A549 (cell line): ENCODE data around the gene SNX19. TPM values are rescaled to one million over a fixed set of nuclear protein-coding genes. Genes with fewer than 3 reads are reported as not detected.

ENCODE experiments used
- ATAC-seq, 2 experiments: fragments of 200-7000 bp in 1 of 2; fragments of >200 bp in 1 of 2; cut with Nextera tagmentation in 1 of 2; cut with Tn5 transposase in 1 of 2; 3 replicates each; pipeline versions ENCODE4 v1.8.0 to v1.9.1; 2018 to 2020; ENCODE audit warnings: mild to moderate bottlenecking in 1 of 2, moderate library complexity in 1 of 2
- CTCF ChIA-PET: fragments of 300-600 bp; sonication (Branson Sonifier 250); formaldehyde crosslinking; extraction: SDS; loops from one replicate; lab custom pipeline; 2021; ENCODE audit warnings: antibody characterized with exemption, inconsistent platforms; lab: Yijun Ruan, JAX
- POLR2A ChIA-PET: fragments of 350-600 bp; formaldehyde crosslinking; extraction: SDS; loops from one replicate; lab custom pipeline; 2021; ENCODE audit warnings: antibody characterized with exemption, inconsistent platforms; lab: Yijun Ruan, JAX
- DNase-seq, 2 experiments: peaks; one replicate each; pipeline versions ENCODE4 v3.0.0 to v3.0.0-alpha.2; 2011 to 2016; ENCODE audit warnings: low read depth in 1 of 2, low spot score in 1 of 2
- FAIRE-seq: peaks from 2 replicates; lab custom pipeline; 2011; peaks lifted over from hg19 to GRCh38; lab: Jason Lieb, UNC
- H3K27ac ChIP-seq, 2 experiments: fragments of >200 bp; sonication (Bioruptor Twin); formaldehyde crosslinking; 3 replicates each; pipeline ENCODE4 v1.5.1; 2016 to 2017
- H3K4me1 ChIP-seq: fragments of >200 bp; sonication (Bioruptor Twin); formaldehyde crosslinking; 3 replicates; pipeline ENCODE4 v1.6.1; 2016
- H3K4me2 ChIP-seq: fragments of >200 bp; sonication (Bioruptor Twin); formaldehyde crosslinking; 3 replicates; pipeline ENCODE4 v1.6.1; 2016
- H3K4me3 ChIP-seq: fragments of >200 bp; sonication (Bioruptor Twin); formaldehyde crosslinking; 3 replicates; pipeline ENCODE4 v1.5.1; 2016
- H3K9me3 ChIP-seq: fragments of >200 bp; sonication (Bioruptor Twin); formaldehyde crosslinking; 3 replicates; pipeline ENCODE4 v1.6.1; 2016
- BHLHE40 ChIP-seq: IDR thresholded peaks from 2 replicates; pipeline ENCODE4 v1.6.1; 2012; ENCODE audit warnings: low read depth, low read length, inconsistent platforms
- CBX2 ChIP-seq: fragments of 200-600 bp; sonication (generic); IDR thresholded peaks from 2 replicates; pipeline ENCODE4 v1.6.1; 2016; ENCODE audit warnings: low read depth, mild to moderate bottlenecking, borderline replicate concordance
- CBX8 ChIP-seq: fragments of 200-600 bp; sonication (generic); IDR thresholded peaks from 2 replicates; pipeline ENCODE4 v1.6.1; 2016
- CEBPB ChIP-seq, 2 experiments: fragments of >200 bp in 1 of 2; sonication (Bioruptor Twin) in 1 of 2; formaldehyde crosslinking in 1 of 2; IDR thresholded peaks; 2 replicates each; pipeline ENCODE4 v1.6.1; 2012 to 2016
- CHD4 ChIP-seq: fragments of 200-600 bp; sonication (generic); IDR thresholded peaks from 2 replicates; pipeline ENCODE4 v1.6.1; 2016; ENCODE audit warnings: antibody characterized with exemption, mild to moderate bottlenecking, borderline replicate concordance
- EHMT2 ChIP-seq: fragments of 200-600 bp; sonication (generic); IDR thresholded peaks from 2 replicates; pipeline ENCODE4 v1.6.1; 2016; ENCODE audit warnings: antibody characterized with exemption, low read depth, mild to moderate bottlenecking, moderate library complexity
- EP300 ChIP-seq, 2 experiments: fragments of >200 bp; sonication (Bioruptor Twin); formaldehyde crosslinking; IDR thresholded peaks; 2 replicates in 1 of 2; 3 replicates in 1 of 2; pipeline ENCODE4 v1.6.1; 2016 to 2017
- ESRRA ChIP-seq: fragments of 150-350 bp; IDR thresholded peaks from 2 replicates; pipeline ENCODE4 v1.6.1; 2014; ENCODE audit warnings: mild to moderate bottlenecking, low read length, borderline replicate concordance
- HOXB13 ChIP-seq: fragments of 250-450 bp; sonication (Bioruptor Pico); IDR thresholded peaks from 2 replicates; pipeline ENCODE4 v1.5.0; 2020; ENCODE audit warnings: low read depth, mild to moderate bottlenecking, moderate library complexity
- JUN ChIP-seq, 2 experiments: fragments of >200 bp; sonication (Bioruptor Twin); formaldehyde crosslinking; IDR thresholded peaks; 2 replicates in 1 of 2; 3 replicates in 1 of 2; pipeline ENCODE4 v1.6.1; 2016 to 2017
- KDM1A ChIP-seq: fragments of 200-600 bp; sonication (generic); IDR thresholded peaks from 2 replicates; pipeline ENCODE4 v1.6.1; 2016; ENCODE audit warnings: low read depth, mild to moderate bottlenecking
- NR3C1 ChIP-seq: fragments of >200 bp; sonication (Bioruptor Twin); formaldehyde crosslinking; IDR thresholded peaks from 3 replicates; pipeline ENCODE4 v1.6.1; 2017
- POLR2A ChIP-seq: IDR thresholded peaks from 2 replicates; pipeline ENCODE4 v1.6.1; 2012; ENCODE audit warnings: mild to moderate bottlenecking, low read length
- RARB ChIP-seq: fragments of 250-450 bp; sonication (Bioruptor Pico); IDR thresholded peaks from 2 replicates; pipeline ENCODE4 v1.8.0; 2021; ENCODE audit warnings: mild to moderate bottlenecking, moderate library complexity
- RCOR1 ChIP-seq: fragments of 150-350 bp; IDR thresholded peaks from 2 replicates; pipeline ENCODE4 v1.6.1; 2014; ENCODE audit warnings: antibody characterized with exemption, low read length, low read depth
- RNF2 ChIP-seq: fragments of 200-600 bp; sonication (generic); IDR thresholded peaks from 2 replicates; pipeline ENCODE4 v1.6.1; 2016; ENCODE audit warnings: low read depth, mild to moderate bottlenecking, antibody characterized with exemption, moderate library complexity, borderline replicate concordance
- SREBF2 ChIP-seq: fragments of 450-650 bp; IDR thresholded peaks from 2 replicates; pipeline ENCODE4 v1.6.1; 2014; ENCODE audit warnings: mild to moderate bottlenecking, moderate library complexity
- TFCP2L1 ChIP-seq: fragments of 250-450 bp; sonication (Bioruptor Pico); IDR thresholded peaks from 2 replicates; pipeline ENCODE4 v1.5.0; 2021; ENCODE audit warnings: mild to moderate bottlenecking
- ZC3H11A ChIP-seq: fragments of 450-650 bp; IDR thresholded peaks from 2 replicates; pipeline ENCODE4 v1.6.1; 2014; ENCODE audit warnings: antibody characterized with exemption, mild to moderate bottlenecking
- ZFP36 ChIP-seq: fragments of 450-650 bp; IDR thresholded peaks from 2 replicates; pipeline ENCODE4 v1.6.1; 2014; ENCODE audit warnings: borderline replicate concordance; ENCODE audit not compliant: partially characterized antibody
- ZNF302 ChIP-seq: fragments of 250-450 bp; sonication (Bioruptor Pico); IDR thresholded peaks from 2 replicates; pipeline ENCODE4 v1.9.0; 2021; ENCODE audit warnings: inconsistent platforms, mild to moderate bottlenecking, moderate library complexity
- ZSCAN20 ChIP-seq: fragments of 250-450 bp; sonication (Bioruptor Pico); IDR thresholded peaks from 2 replicates; pipeline ENCODE4 v1.8.0; 2022; ENCODE audit warnings: mild to moderate bottlenecking, moderate library complexity
- WGBS: methylation state at CpG from one replicate; pipeline ENCODE4 v1.1.6; 2017; ENCODE audit errors: missing lambda C conversion rate; 5-methylcytosine and 5-hydroxymethylcytosine counted together
- polyA plus RNA-seq, 4 experiments: library from polyadenylated mRNA; depleted of rRNA in 3 of 4; stranded (reverse); fragments of >200 nt; fragmentation: RNase III in 1 of 4; extraction: RNeasy Plus Mini Kit Qiagen cat#74134 plus additional on column Dnase treatment in 1 of 4; gene quantifications; 2 replicates in 3 of 4; 3 replicates in 1 of 4; pipeline ENCODE4 v1.2.3, GENCODE V29; 2011 to 2017
- TF ChIP-seq, protein P1 (sequence below): IDR thresholded peaks from 2 replicates; pipeline ENCODE4 v1.6.1; 2012; ENCODE audit warnings: low read depth, borderline replicate concordance
- TF ChIP-seq, protein P2 (sequence below): fragments of 250-450 bp; sonication (Bioruptor Pico); IDR thresholded peaks from 2 replicates; pipeline ENCODE4 v1.5.0; 2020; ENCODE audit warnings: low read depth, mild to moderate bottlenecking, moderate library complexity
- TF ChIP-seq, protein P3 (sequence below): fragments of 250-450 bp; sonication (Bioruptor Pico); IDR thresholded peaks from 2 replicates; pipeline ENCODE4 v1.5.0; 2021; ENCODE audit warnings: mild to moderate bottlenecking, moderate library complexity, borderline replicate concordance
- TF ChIP-seq, protein P4 (sequence below): fragments of 150-350 bp; IDR thresholded peaks from 2 replicates; pipeline ENCODE4 v1.6.1; 2014; ENCODE audit warnings: low read depth, mild to moderate bottlenecking, low read length

The SNX19 gene
- polyA plus RNA-seq, 2 of the 4 experiments (the other 2 are of a cell fraction), result 13.4 to 26.7 TPM

DNA sequence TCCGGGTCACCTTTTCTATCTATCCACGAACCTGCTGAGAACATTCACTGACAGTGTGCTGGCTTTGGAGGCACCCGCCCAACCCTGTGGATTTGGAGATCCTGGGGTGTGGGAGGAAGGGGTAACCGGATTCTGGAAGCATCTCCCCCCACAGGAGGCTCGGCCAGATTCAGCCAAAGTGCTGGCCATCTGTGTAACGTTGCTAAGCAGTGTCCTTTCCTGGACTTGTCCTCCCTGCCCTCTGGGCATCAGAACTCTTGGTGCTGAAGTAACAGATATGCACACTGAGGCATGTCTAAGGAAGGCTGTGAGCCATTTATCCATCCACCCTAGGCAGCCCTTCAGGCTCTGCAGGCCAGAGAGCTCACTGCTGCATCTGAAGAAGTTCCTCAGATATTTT, 85.7 kb downstream of the SNX19 start:
- peaks cover 13% of the 10 kb centered on the region for H3K4me1 ChIP-seq
- ChIA-PET POLR2A (no interaction called here), CTCF (interaction anchor here (0.7 to 9.4 kb wide), 5 partner anchors 9 to 395 kb away, joined by 3 to 163 read pairs (median 34); no protein-coding TSS in a partner anchor)
- ATAC-seq (no peak), DNase-seq (no peak), FAIRE-seq (no peak)
- no peak for TF ChIP-seq TFCP2L1 (CRISPR knock-in tag)
- TF ChIP-seq ESRRA, result no peak
- TF ChIP-seq CBX8, result no peak
- TF ChIP-seq, protein P1, sequence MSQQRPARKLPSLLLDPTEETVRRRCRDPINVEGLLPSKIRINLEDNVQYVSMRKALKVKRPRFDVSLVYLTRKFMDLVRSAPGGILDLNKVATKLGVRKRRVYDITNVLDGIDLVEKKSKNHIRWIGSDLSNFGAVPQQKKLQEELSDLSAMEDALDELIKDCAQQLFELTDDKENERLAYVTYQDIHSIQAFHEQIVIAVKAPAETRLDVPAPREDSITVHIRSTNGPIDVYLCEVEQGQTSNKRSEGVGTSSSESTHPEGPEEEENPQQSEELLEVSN, result no peak
- no peak overlapping the region for H3K4me3 ChIP-seq
- no peak overlapping the region for H3K4me2 ChIP-seq
- WGBS, result 85% methylated on average over 5 of the region's 6 CpGs
- no peak overlapping the region; a peak in 1 of 6 replicates for H3K27ac ChIP-seq
- no peaks in the 10 kb centered on the region for H3K9me3 ChIP-seq

DNA sequence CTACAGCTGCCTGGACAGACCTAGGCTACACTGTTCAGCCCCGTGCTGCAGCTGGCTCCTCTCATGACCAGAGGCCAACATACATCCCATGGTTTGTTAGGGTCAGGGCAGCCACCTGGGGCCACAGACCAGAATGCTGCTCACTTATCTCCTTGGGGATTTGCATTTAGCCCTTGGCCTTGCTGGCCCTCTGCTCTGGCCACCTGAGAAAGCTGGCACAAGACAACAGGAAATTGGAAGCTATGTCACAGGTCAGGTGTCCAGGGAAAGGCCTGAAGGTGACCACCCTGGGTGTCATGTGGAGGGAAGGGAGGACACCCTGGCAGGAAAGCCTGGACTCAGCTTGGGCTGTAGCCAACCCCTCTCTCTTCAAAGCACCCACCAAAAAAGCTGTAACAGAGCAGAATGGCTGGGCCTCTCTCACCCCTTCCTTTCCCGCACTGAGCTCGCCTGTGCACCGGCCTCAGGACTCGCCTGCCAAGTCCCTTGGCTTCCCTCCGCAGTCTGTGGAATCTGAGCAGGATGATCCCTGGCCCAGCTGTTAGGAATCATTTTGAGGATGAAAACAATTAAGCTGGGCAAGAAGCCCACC, 86.3 kb downstream of the SNX19 start:
- Histone ChIP-seq H3K9me3 (no peaks in the 10 kb centered on the region), H3K4me2 (no peak overlapping the region), H3K27ac (no peak overlapping the region; a peak in 1 of 6 replicates), H3K4me1 (peaks cover 13% of the 10 kb centered on the region), H3K4me3 (no peak overlapping the region)
- POLR2A ChIA-PET, result no interaction called here
- DNase-seq (no peak), ATAC-seq (no peak), FAIRE-seq (no peak)
- TF ChIP-seq CBX2 (no peak), RARB (CRISPR knock-in tag) (no peak), NR3C1 (no peak), RCOR1 (no peak), JUN (IDR thresholded peaks at IDR 0.05) (no peak), SREBF2 (no peak), EHMT2 (no peak), CHD4 (no peak)
- CTCF ChIA-PET, result interaction anchor here (0.7 to 9.4 kb wide), 5 partner anchors 10 to 395 kb away, joined by 3 to 163 read pairs (median 34); no protein-coding TSS in a partner anchor
- WGBS, result 81% methylated on average over 6 of the region's 6 CpGs

DNA sequence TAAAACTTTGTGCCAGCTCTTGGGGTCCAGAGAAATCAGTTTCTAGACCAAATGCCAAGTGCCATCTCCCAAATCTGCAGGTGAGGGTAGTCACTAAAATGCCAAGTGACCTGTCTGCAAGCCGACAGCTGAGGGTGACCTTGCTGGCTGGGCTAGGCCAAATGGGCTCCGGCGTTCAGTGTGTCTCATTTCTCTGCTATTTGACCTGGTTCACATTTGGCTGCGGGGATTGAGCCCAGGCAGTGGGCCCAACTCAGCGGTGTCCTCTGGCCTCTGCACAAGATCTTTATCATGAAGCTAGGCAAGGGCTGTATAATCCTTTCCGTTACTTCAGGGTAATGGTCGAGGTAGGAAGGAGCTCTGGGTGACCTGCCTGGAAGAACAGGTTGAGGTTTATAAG, 87.5 kb downstream of the SNX19 start:
- ChIA-PET POLR2A (no interaction called here), CTCF (interaction anchor here (0.7 to 9.4 kb wide), 19 partner anchors 11 to 393 kb away, joined by 3 to 163 read pairs (median 5); partner anchors contain the start of gene ADAMTS15)
- DNase-seq, result no peak
- H3K27ac ChIP-seq, result peak overlapping the region in 1 of 2 experiments; percentile 18; a peak in 1 of 6 replicates
- TF ChIP-seq RNF2 (no peak), KDM1A (no peak), CEBPB (IDR thresholded peaks at IDR 0.05) (no peak), POLR2A (no peak), ZNF302 (CRISPR knock-in tag) (no peak), CBX2 (no peak), BHLHE40 (no peak), HOXB13 (no peak), ZC3H11A (no peak), JUN (IDR thresholded peaks at IDR 0.05) (no peak), EP300 (IDR thresholded peaks at IDR 0.05) (no peak), CBX8 (no peak), ZSCAN20 (CRISPR knock-in tag) (no peak), ZFP36 (no peak)
- TF ChIP-seq, protein P2, sequence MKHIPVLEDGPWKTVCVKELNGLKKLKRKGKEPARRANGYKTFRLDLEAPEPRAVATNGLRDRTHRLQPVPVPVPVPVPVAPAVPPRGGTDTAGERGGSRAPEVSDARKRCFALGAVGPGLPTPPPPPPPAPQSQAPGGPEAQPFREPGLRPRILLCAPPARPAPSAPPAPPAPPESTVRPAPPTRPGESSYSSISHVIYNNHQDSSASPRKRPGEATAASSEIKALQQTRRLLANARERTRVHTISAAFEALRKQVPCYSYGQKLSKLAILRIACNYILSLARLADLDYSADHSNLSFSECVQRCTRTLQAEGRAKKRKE (CRISPR knock-in tag), result no peak
- TF ChIP-seq, protein P3, sequence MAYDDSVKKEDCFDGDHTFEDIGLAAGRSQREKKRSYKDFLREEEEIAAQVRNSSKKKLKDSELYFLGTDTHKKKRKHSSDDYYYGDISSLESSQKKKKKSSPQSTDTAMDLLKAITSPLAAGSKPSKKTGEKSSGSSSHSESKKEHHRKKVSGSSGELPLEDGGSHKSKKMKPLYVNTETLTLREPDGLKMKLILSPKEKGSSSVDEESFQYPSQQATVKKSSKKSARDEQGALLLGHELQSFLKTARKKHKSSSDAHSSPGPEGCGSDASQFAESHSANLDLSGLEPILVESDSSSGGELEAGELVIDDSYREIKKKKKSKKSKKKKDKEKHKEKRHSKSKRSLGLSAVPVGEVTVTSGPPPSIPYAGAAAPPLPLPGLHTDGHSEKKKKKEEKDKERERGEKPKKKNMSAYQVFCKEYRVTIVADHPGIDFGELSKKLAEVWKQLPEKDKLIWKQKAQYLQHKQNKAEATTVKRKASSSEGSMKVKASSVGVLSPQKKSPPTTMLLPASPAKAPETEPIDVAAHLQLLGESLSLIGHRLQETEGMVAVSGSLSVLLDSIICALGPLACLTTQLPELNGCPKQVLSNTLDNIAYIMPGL, result no peak
- TF ChIP-seq, protein P4, sequence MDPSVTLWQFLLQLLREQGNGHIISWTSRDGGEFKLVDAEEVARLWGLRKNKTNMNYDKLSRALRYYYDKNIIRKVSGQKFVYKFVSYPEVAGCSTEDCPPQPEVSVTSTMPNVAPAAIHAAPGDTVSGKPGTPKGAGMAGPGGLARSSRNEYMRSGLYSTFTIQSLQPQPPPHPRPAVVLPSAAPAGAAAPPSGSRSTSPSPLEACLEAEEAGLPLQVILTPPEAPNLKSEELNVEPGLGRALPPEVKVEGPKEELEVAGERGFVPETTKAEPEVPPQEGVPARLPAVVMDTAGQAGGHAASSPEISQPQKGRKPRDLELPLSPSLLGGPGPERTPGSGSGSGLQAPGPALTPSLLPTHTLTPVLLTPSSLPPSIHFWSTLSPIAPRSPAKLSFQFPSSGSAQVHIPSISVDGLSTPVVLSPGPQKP, result no peak
- 75% methylated on average over 4 of the region's 7 CpGs for WGBS
- H3K4me2 ChIP-seq, result no peak overlapping the region
- H3K9me3 ChIP-seq, result no peaks in the 10 kb centered on the region
- peaks cover 13% of the 10 kb centered on the region for H3K4me1 ChIP-seq
- no peak for ATAC-seq
- FAIRE-seq, result no peak
- no peak overlapping the region for H3K4me3 ChIP-seq
